GM12801 (cell line): ENCODE data around the gene GRID1.

ENCODE experiments used
- CTCF ChIP-seq: IDR thresholded peaks from one replicate; pipeline ENCODE4 v1.5.1; 2011; ENCODE audit warnings: control low read depth; ENCODE audit not compliant: insufficient read length; ENCODE audit errors: extremely low read depth

Gene GRID1

GRCh38 chr10:86269332-86269731, 97.3 kb downstream of the GRID1 start:
- no peak for TF ChIP-seq CTCF

- no peak for TF ChIP-seq CTCF
Observed at GRCh38 chr10:86267286-86268195, 99.1 kb downstream of the GRID1 start.

DNA sequence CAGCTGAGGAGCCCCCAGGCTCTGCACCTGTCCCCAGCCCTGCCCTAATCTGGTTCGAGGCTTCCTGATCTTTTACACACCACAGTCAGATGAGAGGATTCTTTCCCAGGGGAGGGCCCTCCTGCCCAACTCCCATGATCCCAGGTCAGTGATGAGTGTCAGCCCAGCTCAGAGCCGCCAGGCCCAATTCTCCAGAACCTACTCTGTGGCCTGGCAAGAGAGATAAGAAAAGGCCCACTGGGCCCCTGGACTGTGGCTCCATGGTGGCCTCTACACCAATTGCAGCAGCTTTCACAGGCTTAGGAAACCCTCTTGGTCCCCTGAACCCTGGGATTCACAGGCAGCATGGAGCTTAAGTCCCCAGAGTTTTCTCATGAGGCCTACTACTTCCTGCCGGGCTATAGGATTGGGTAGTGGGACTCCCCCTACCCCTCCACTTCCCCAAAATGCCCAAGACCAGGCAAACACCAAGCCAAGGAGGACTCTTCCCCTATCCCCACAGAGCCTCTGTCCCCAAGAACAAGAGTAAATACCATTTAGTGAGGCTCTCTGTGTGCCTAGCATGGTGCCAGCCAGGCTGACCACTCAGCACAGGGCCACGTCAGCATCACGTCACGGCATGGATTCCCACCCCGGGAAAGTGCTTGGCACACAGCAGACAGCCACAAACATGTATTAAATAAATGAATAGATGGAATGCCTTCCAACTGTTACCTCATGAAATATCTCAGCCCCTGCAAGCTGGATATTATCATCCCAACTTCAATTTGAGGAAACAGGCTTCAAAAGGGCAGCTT, 100.0 kb downstream of the GRID1 start:
- TF ChIP-seq CTCF = no peak

GRCh38 chr10:86265895-86266259, 100.7 kb downstream of the GRID1 start:
- TF ChIP-seq CTCF = no peak

DNA sequence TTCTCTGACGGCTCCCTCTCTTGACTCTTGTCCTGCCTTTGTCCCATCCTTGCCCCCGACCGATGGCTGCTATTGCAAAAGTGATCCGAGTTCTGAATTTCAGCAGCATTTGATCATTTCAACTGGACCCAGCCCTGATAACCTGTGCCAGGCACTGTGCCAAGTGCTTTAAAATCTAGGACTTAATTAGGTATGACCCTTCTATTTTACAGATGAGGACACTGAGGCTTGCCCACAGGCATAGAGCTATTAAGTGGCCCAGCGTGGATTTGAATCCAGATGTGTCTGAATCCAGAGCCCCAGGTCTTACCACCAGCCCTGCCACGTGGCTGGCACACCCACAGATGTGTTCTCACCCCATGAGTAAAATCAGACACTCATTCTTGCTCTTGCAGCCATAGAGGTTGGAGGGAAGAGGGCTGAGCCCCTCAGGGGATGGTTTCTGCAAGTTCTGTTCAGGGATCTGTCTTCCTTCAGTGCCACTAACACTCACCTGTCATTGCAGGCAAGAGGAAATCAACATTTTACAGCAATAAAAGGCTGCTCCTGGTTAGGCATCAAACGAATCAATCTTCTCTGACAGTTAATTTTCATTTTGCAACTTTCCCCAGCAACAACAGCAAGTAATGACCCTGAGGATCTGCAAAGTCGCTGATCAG, 101.2 kb downstream of the GRID1 start:
- no peak for TF ChIP-seq CTCF

- no peak for TF ChIP-seq CTCF
Observed at GRCh38 chr10:86264481-86265231, 101.9 kb downstream of the GRID1 start.
